Ovary (tissue), 9 donors: ENCODE data around the gene ITPK1. TPM values are rescaled to one million over a fixed set of nuclear protein-coding genes. Genes with fewer than 3 reads are reported as not detected.

Experiments
- DNase-seq, 5 donors: peaks; one replicate each; pipeline ENCODE4 v3.0.0-alpha.2; 2019 to 2020
- H3K27ac ChIP-seq, 2 donors: fragments of 200-600 bp; one replicate each; pipeline versions ENCODE4 v1.5.1 to v1.8.0; 2019 to 2022
- H3K27me3 ChIP-seq: fragments of 200-600 bp; one replicate; pipeline ENCODE4 v1.8.0; 2022
- H3K36me3 ChIP-seq: fragments of 200-600 bp; sonication (generic); one replicate; pipeline ENCODE4 v1.5.1; 2019
- H3K4me1 ChIP-seq: one replicate; pipeline ENCODE4 v1.8.1; 2013; ENCODE audit warnings: mild to moderate bottlenecking, moderate library complexity; ENCODE audit not compliant: insufficient read depth
- H3K4me3 ChIP-seq: fragments of 200-600 bp; sonication (generic); one replicate; pipeline ENCODE4 v1.5.1; 2017
- H3K9me3 ChIP-seq, 2 donors: fragments of 200-600 bp in 1 of 2; sonication (generic) in 1 of 2; one replicate each; pipeline versions ENCODE4 v1.5.1 to v1.8.1; 2013 to 2019; ENCODE audit warnings: mild to moderate bottlenecking in 1 of 2, moderate library complexity in 1 of 2
- EP300 ChIP-seq: sonication (generic); formaldehyde crosslinking; IDR thresholded peaks from one replicate; pipeline ENCODE4 v1.6.1; 2017; ENCODE audit warnings: antibody characterized with exemption
- POLR2A ChIP-seq: fragments of 450-650 bp; IDR thresholded peaks from one replicate; pipeline ENCODE4 v1.6.1; 2017; ENCODE audit warnings: antibody characterized with exemption, mild to moderate bottlenecking, moderate library complexity
- WGBS, 3 donors: extraction: QIAGEN DNeasy Blood & Tissue Kit in 1 of 3; methylation state at CpG; one replicate each; pipeline versions ENCODE4 v1.1.5 to v1.1.7; 2013 to 2017; 5-methylcytosine and 5-hydroxymethylcytosine counted together
- intact Hi-C, 4 donors: fragments of 100-400 bp; cut with DNase I; formaldehyde crosslinking; loops; one replicate each; pipeline versions ENCODE4 v1.11.0 to v1.15.1; 2022 to 2023
- polyA plus RNA-seq, 2 donors: library from polyadenylated mRNA; stranded (reverse); fragments of 200-250 nt in 1 of 2; fragments of 350-450 nt in 1 of 2; fragmentation: Illumina TruSeq in 1 of 2; extraction: RNeasy Lipid Tissue Mini Kit (QIAGEN cat#74804) in 1 of 2; gene quantifications; one replicate each; pipeline ENCODE4 v1.2.3, GENCODE V29; 2013 to 2014
- total RNA-seq, 7 donors: library from RNA; depleted of rRNA in 2 of 7; stranded (reverse); fragments of >200 nt in 2 of 7; fragmentation: NEBNext Ultra II Directional in 3 of 7; extraction: Animal tissue kit (Norgen Biotek cat#: 25700) in 3 of 7; gene quantifications; one replicate each; pipeline versions ENCODE4 v1.1.0 to v1.2.4, GENCODE V29; 2016 to 2023
- TF ChIP-seq, protein P1 (sequence below), 3 donors: fragments of 450-650 bp in 2 of 3; fragments of 200-600 bp in 1 of 3; IDR thresholded peaks; one replicate each; pipeline versions ENCODE4 v1.5.1 to v1.8.0; 2016 to 2022; ENCODE audit warnings: antibody characterized with exemption in 3 of 3, mild to moderate bottlenecking in 1 of 3
- donor health status: DM: no; HTN: no; CAD: no; lungs with moderate emphysema.
- donor health status: DM: no; HTN: no; CAD: no.
- donor health status: Bipolar disorder and iron deficiency.
- donor health status: DM: yes; HTN: yes; CAD: no.
- donor health status: DM: no; HTN: no; CAD: no.
- donor health status: DM: yes; HTN: yes; CAD: no.

Gene ITPK1
- total and polyA plus RNA-seq, 9 donors: 23.6 to 57.8 (median 49.3) TPM

DNA sequence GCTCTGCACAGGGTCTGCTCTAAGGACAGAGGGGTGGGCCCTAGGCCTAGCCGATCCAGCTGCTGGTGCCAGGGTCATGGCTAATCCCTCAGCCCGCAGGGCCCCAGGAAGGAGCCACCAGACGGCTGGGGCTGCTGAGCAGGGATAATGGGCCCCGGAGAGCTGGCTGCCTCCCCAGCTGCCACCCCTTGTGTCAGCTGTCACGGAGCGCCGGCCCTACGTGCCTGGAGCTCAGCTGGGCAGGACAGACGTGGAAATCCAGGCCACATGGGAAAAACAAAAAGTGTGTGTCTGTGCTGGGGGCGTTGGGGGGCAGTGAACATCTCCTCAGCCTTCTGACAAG, 156.6 kb downstream of the ITPK1 start:
- no peak for DNase-seq
- Histone ChIP-seq H3K9me3 (no peaks in the 10 kb centered on the region), H3K36me3 (no peaks in the 10 kb centered on the region), H3K4me3 (no peak overlapping the region), H3K27ac (no peak overlapping the region), H3K4me1 (no peaks in the 10 kb centered on the region), H3K27me3 (no peaks in the 10 kb centered on the region)
- TF ChIP-seq EP300 (no peak), POLR2A (no peak)
- TF ChIP-seq, protein P1, sequence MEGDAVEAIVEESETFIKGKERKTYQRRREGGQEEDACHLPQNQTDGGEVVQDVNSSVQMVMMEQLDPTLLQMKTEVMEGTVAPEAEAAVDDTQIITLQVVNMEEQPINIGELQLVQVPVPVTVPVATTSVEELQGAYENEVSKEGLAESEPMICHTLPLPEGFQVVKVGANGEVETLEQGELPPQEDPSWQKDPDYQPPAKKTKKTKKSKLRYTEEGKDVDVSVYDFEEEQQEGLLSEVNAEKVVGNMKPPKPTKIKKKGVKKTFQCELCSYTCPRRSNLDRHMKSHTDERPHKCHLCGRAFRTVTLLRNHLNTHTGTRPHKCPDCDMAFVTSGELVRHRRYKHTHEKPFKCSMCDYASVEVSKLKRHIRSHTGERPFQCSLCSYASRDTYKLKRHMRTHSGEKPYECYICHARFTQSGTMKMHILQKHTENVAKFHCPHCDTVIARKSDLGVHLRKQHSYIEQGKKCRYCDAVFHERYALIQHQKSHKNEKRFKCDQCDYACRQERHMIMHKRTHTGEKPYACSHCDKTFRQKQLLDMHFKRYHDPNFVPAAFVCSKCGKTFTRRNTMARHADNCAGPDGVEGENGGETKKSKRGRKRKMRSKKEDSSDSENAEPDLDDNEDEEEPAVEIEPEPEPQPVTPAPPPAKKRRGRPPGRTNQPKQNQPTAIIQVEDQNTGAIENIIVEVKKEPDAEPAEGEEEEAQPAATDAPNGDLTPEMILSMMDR (IDR thresholded peaks at IDR 0.05): no peak
- 73 to 83% (median 81%) methylated on average over 10 of the region's 10 CpGs for WGBS, 3 donors
- intact Hi-C loops: loop anchor here in 1 of 4 donors (10.0 kb wide), 1 partner anchor 156 kb away; the partner anchor contains the start of gene ITPK1

DNA sequence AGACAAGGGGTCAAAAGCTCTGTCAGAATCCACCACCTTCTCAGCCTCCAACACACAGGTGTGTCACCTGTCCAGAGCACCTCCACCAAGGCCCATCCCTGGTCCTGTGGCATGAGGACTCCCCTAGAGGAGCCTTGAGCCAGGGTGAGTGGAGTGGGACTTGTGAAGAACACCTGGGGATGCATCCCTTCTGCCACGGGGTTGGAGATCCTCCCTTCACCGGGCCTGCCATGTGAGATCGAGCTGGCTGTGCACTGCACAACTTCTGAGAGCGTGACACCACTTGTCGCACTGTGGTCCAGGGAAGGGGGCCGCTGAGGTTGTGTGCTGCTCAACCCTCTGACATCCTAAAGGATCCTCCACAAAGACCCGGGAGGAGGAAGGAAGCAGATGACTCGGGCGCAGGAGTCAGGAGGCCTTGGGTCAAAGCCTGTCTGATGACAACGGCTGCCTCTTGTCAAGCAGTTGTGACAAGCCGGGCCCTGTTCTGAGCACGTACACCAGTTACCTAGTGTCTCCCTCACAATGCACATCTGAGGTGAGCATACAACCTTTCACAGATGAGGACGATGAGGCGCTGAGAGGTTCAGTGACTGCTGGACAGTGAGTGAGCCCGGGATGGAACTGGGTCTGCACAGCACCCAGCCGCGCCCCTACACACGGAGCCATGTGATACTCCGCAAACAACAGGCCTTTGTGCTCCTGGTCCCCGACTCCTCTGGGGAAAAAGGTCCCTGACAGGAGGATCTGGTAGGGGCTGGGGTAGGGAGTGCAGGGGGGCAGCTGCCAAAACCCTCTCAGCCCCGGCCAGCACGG, 157.1 kb downstream of the ITPK1 start:
- Histone ChIP-seq H3K27me3 (no peaks in the 10 kb centered on the region), H3K36me3 (no peaks in the 10 kb centered on the region), H3K9me3 (no peaks in the 10 kb centered on the region), H3K4me1 (no peaks in the 10 kb centered on the region), H3K27ac (no peak overlapping the region), H3K4me3 (no peak overlapping the region)
- DNase-seq: no peak
- 87 to 94% (median 89%) methylated on average over 22 of the region's 22 CpGs for whole genome bisulfite sequencing, 3 donors
- intact Hi-C loops: loop anchor here in 1 of 4 donors (10.0 kb wide), 1 partner anchor 156 kb away; the partner anchor contains the start of gene ITPK1
- TF ChIP-seq, protein P1 (IDR thresholded peaks at IDR 0.05): no peak
- TF ChIP-seq POLR2A (no peak), EP300 (no peak)

DNA sequence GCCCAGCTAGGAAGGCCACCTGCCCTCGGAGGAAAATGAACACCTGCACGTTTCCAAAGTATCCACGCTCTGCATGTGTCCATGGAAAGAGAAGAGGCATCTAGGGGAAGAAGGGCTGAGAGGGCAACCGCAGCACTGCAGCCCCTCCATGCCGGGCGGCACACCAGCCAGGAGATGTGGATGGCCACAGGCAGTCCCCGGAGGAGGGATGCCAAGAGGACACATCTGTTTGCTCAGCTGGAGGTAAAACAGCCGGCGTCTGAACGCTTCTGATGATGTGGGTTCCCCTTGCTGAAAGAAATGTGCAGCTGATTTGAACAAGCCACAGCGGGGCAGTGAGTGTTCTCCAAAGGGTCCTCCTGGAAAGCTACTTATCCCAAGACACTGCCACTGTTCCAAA, 158.8 kb downstream of the ITPK1 start:
- no peak overlapping the region for H3K4me3 ChIP-seq
- H3K27me3 ChIP-seq: no peaks in the 10 kb centered on the region
- H3K4me1 ChIP-seq: no peaks in the 10 kb centered on the region
- H3K9me3 ChIP-seq: no peaks in the 10 kb centered on the region
- intact Hi-C loops: loop anchor here in 1 of 4 donors (10.0 kb wide), 1 partner anchor 158 kb away; the partner anchor contains the start of gene ITPK1
- WGBS, 3 donors: 74 to 90% (median 81%) methylated on average over 11 of the region's 11 CpGs
- TF ChIP-seq, protein P1 (IDR thresholded peaks at IDR 0.05): no peak
- no peak for TF ChIP-seq EP300
- no peak for TF ChIP-seq POLR2A
- no peak for DNase-seq
- no peaks in the 10 kb centered on the region for H3K36me3 ChIP-seq
- H3K27ac ChIP-seq: no peak overlapping the region

DNA sequence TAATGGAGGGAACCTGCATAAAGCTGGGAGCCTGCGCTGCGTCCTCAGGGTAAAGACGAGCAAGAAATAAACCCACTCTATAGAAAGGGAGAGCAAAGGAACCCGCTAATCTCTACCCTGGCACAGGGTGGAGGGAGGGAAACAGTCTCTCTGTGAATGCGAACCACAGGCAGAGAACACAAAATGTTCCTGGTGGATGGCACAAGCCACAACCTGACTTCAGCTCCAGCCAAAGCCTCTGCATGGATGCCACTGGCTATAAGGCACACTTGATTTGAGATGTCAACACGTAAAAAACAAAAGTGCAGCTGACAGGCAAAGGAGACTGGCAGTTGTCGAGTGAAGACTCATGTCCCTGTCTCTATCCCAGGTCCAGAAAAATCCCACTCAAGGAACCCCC, 160.3 kb downstream of the ITPK1 start:
- no peaks in the 10 kb centered on the region for H3K27me3 ChIP-seq
- no peaks in the 10 kb centered on the region for H3K4me1 ChIP-seq
- TF ChIP-seq, protein P1 (IDR thresholded peaks at IDR 0.05): no peak
- TF ChIP-seq POLR2A (no peak), EP300 (no peak)
- H3K9me3 ChIP-seq: no peaks in the 10 kb centered on the region
- no peak overlapping the region for H3K27ac ChIP-seq
- WGBS, 3 donors: 94 to 99% (median 97%) methylated on average over 7 of the region's 7 CpGs
- intact Hi-C loops: loop anchor here in 1 of 4 donors (10.0 kb wide), 1 partner anchor 159 kb away; the partner anchor contains the start of gene ITPK1
- no peak overlapping the region for H3K4me3 ChIP-seq
- no peak for DNase-seq
- no peaks in the 10 kb centered on the region for H3K36me3 ChIP-seq
